GM12865 (cell line): ENCODE results near the gene PPP1R14C.

ENCODE experiments used
- DNase-seq: peaks from one replicate; pipeline ENCODE4 v3.0.0; 2010; ENCODE audit warnings: low read depth
- H3K4me3 ChIP-seq: 2 replicates; pipeline ENCODE4 v1.5.1; 2011; ENCODE audit warnings: mild to moderate bottlenecking, low read depth, low read length, control low read depth
- CTCF ChIP-seq: IDR thresholded peaks from 2 replicates; pipeline ENCODE4 v1.5.1; 2011; ENCODE audit warnings: low read length, control low read depth, low read depth, inconsistent platforms; ENCODE audit not compliant: insufficient read depth; ENCODE audit errors: missing control alignments

PPP1R14C gene

DNA sequence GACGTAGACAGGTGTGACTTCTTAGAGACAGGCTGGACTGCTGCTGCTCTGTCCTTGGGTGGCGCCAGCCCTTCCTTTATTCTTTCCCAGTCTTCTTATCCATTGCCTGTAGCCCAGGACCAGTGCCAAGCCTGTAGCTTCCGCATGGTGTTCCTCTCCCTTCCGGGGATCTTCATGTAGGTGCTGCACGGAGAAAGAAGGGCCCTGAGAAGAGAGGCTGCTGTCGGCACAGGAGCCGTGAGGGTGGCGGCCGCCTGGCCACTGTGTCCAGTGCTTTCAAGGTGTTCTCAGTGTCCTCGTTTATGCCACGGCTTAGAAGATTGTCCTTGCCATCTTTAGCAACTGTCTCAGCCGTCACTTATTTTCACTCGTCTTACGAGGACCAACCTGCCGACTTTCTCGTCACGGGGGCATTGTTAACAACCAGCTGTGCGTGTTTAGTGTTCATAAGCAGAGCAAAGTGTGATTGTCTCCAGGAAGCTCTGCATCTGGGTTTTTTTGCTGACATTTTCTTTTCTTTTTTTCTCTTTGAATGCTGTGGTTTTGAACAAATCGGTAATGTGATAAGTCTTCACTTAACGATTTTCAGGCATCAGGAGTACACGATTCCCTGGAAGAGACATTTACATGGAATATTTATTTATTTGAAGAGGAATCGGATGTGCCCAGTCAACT lies 61.2 kb downstream of the PPP1R14C start:
- H3K4me3 ChIP-seq, result no peak overlapping the region
- DNase-seq, result no peak
- no peak for TF ChIP-seq CTCF

DNA sequence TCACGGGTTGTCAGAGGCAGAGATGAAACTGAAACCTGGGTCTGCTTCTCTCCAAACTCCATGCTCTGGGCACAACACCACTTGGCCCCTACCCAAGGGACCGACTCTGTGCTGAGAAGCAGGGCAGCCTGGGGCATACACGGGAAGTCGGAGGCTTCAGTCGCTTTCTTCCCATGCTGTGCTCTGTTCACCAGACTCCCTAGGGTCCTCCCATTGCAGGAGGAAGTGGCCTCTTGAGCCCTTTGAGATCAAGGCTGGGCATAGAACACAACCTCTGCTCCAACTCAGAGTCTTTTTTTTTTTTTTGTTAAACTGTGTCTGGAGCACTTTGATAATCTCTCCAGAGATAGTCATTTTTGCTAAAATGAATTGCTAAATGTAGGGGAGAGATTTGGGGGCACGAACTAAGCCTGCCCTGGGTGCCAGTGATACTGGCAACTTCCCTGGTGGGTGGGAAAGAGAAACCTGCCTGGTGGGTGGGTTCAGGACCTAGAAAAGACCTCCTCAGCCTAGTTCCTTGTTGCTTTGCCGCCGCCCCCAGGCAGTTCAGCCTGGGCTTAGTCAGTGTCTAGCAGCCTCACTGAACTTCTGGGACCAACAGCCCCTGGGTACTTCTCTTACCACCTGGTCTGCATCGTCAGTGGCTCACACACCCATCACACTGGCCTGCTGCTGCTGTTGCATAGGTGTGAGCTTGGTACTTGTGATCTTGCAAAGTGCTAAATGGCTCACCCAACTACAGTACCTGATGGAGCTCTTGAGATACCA lies 62.0 kb downstream of the PPP1R14C start:
- no peak for TF ChIP-seq CTCF
- no peak for DNase-seq
- H3K4me3 ChIP-seq, result no peak overlapping the region

DNA sequence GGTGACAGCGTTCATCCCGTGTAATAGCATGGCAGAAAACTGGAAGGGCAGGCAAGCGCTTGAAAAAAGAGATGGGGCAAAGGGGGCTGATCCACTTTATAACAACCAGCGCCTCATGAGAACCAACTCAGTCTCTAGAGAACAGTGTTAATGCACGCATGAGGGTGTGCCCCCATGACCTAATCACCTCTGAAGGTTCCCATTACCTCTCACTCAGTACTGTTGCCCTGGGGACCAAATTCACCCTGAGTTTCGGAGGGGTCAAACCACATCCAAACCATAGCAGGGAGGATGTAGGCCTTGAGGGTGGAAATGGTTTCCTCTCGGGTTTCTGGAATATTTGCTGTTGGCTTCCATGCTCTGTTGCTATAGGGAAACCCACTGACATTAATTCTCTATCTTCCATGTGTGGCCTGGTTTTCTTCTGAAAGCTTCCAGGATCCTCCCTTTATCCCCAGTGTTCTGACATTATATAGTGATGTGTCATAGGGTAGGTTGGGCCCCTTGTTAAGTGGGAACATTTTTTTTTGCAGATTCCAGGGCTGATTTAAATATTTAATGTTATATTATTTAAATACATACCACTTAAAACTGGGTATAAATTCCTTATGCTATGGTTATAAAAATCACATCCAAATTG lies 65.2 kb downstream of the PPP1R14C start:
- DNase-seq, result no peak
- H3K4me3 ChIP-seq, result no peak overlapping the region
- TF ChIP-seq CTCF, result no peak

DNA sequence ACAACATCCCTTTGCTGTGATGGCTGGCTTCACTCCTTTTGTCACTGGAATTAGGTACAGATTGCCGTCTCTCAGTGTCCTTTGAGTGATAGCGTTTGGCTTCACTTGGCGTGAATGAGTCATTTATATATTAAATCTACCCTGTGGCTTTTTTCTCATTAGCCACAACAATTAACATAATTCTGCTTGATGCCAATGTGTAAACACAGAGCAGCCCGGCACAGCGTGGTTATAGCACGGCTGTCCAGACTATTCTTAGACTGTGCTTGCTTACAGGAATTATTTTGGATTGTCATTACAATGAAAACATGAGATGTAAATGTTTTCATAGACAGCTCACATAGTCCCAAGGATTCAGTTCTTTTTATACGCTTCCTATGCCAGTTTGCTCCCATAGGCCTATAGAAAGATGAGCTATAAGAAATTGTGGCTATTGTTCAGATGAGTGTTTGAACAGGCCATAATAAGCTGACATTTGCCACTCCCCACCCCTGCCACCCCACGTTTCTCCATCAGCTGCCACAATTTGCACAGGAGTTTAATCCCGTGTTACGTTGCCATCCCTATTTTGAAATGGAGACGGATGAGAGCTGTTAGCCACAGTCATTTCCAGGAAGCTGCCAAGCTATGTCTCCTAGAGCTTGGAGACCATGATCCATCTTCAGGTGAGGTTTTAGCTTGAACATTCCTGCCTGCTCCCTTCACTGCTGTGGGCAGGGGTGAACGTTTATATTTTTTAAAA lies 65.9 kb downstream of the PPP1R14C start:
- TF ChIP-seq CTCF, result no peak
- no peak for DNase-seq

GRCh38 chr6:150209415-150209814 lies 66.6 kb downstream of the PPP1R14C start:
- TF ChIP-seq CTCF, result no peak
- DNase-seq, result no peak
- no peak overlapping the region for H3K4me3 ChIP-seq

More for the DNA sequence above, 65.9 kb downstream of the PPP1R14C start:
- H3K4me3 ChIP-seq, result no peak overlapping the region

- DNase-seq, result no peak
- no peak for TF ChIP-seq CTCF
- no peak overlapping the region for H3K4me3 ChIP-seq
These were observed 69.1 kb downstream of the PPP1R14C start for GRCh38 chr6:150211700-150212511.
